ENCODE results near the gene FNBP1.
"Not testable (repeated sequence)": the region's sequence is repeated elsewhere in the genome, so short reads cannot be mapped to it uniquely, and the experiment has no call there.

FNBP1 gene

DNA sequence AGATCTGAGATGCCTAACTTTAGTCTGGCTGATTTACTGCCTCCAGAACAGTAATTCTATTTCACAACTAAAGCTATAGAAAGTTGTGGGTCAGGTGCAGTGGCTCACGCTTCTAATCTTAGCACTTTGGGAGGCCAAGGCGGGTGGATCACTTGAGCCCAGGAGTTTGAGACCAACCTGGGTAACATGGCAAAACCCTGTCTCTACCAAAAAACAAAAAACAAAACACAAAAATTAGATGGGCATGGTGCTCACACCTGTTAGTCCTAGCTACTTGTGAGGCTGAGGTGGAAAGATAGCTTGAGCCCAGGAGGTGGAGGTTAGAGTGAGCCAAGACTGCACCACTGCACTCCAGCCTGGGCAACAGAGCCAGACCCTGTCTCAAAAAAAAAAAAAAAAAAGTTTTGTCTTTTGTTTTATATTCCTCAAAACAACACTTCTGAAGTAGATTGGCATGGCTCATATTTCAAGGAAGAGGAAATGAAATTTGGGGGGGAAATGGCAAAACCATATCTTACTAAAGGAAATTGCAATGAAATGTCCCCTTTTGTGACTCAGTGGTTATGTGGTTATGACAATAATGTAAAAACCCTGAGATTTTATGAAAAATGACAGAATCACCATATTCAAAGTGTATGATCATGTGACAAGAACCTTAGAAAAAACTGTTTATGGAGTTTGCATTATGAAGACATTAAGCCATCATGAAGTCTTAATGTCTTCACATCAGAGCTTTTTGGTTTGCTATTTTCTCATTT, 16.2 kb downstream of the FNBP1 start:
- TF ChIP-seq MAX (IDR thresholded peaks at IDR 0.05; ENCODE audit: low read depth, low read length) = no peak
- no peak for TF ChIP-seq MYC (IDR thresholded peaks at IDR 0.05; ENCODE audit: low read depth, low read length)
- no peak for TF ChIP-seq CTCF (IDR thresholded peaks at IDR 0.05; ENCODE audit: low read depth, low read length)
- TF ChIP-seq POLR2A (IDR thresholded peaks at IDR 0.05; ENCODE audit: extremely low read depth, insufficient read length) = no peak
- DNase-seq (ENCODE audit: low read depth) = no peak
- no peak overlapping the region for H3K4me3 ChIP-seq (ENCODE audit: low read depth, low read length)

- no peak overlapping the region for H3K4me3 ChIP-seq (ENCODE audit: low read depth, low read length)
- no peak for TF ChIP-seq MYC (IDR thresholded peaks at IDR 0.05; ENCODE audit: low read depth, low read length)
- TF ChIP-seq CTCF (IDR thresholded peaks at IDR 0.05; ENCODE audit: low read depth, low read length) = no peak
- TF ChIP-seq POLR2A (IDR thresholded peaks at IDR 0.05; ENCODE audit: extremely low read depth, insufficient read length) = no peak
- TF ChIP-seq MAX (IDR thresholded peaks at IDR 0.05; ENCODE audit: low read depth, low read length) = no peak
- DNase-seq (ENCODE audit: low read depth) = no peak
These were observed 18.4 kb downstream of the FNBP1 start for GRCh38 chr9:130024597-130024994.

DNA sequence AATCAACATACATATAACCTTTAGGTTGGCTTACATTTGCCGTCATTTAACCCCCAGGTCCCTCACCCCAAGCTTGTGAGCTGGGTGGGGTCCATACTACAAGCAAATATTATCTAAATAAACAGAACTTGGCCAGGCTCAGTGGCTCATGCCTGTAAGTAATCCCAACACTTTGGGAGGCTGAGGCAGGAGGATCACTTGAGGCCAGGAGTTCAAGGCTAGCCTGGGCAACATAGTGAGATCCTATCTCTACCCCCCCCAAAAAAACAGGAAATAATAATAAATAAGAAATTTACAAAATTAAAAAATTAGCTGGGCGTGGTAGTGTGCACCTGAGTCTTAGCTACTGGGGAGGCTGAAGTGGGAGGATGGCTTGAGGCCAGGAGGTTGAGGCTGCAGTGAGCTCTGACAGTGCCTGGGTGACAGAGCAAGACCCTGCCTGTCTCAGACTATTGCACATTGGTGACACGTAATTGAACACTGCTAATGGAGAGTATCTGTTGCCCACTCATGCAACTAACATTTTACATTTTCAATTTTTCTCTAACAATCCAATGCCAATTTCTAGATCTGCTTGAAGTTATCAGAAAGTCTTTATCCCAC, 18.9 kb downstream of the FNBP1 start:
- TF ChIP-seq MAX (IDR thresholded peaks at IDR 0.05; ENCODE audit: low read depth, low read length) = no peak
- TF ChIP-seq POLR2A (IDR thresholded peaks at IDR 0.05; ENCODE audit: extremely low read depth, insufficient read length) = no peak
- DNase-seq (ENCODE audit: low read depth) = no peak
- no peak overlapping the region for H3K4me3 ChIP-seq (ENCODE audit: low read depth, low read length)

DNA sequence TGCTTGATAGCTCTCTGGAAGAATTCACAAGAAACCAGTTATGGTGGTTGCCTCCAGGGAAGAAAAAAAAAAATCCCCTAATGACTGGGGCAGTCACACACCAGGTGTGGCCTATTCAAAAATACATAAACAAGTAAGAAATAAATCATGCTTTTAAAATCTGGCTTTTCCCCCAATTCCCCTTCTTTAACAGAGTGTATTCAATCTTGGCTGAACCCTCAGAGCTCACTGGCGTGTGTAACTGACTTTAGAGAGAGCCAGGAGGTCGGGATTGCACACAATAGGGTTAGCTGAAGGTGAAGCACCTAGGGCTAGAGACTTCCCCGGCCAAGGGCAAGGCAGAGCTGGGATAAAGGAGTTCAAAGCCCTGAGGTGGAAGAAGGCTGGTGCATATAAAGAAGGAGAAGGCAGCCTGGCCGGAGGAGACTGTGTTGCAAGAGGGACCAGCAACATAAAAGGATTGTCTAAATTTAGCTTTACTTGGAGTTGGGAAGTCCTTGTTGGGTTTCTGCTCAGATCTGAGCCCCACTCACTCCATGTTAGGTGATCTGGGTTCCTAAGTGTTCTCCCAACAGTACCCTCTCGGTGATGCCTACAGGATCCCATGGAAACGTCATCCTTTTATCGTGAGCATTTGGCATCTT, 19.7 kb downstream of the FNBP1 start:
- no peak for TF ChIP-seq MAX (IDR thresholded peaks at IDR 0.05; ENCODE audit: low read depth, low read length)
- no peak for TF ChIP-seq POLR2A (IDR thresholded peaks at IDR 0.05; ENCODE audit: extremely low read depth, insufficient read length)
- no peak for TF ChIP-seq MYC (IDR thresholded peaks at IDR 0.05; ENCODE audit: low read depth, low read length)
- TF ChIP-seq CTCF (IDR thresholded peaks at IDR 0.05; ENCODE audit: low read depth, low read length) = no peak
- DNase-seq (ENCODE audit: low read depth) = no peak

DNA sequence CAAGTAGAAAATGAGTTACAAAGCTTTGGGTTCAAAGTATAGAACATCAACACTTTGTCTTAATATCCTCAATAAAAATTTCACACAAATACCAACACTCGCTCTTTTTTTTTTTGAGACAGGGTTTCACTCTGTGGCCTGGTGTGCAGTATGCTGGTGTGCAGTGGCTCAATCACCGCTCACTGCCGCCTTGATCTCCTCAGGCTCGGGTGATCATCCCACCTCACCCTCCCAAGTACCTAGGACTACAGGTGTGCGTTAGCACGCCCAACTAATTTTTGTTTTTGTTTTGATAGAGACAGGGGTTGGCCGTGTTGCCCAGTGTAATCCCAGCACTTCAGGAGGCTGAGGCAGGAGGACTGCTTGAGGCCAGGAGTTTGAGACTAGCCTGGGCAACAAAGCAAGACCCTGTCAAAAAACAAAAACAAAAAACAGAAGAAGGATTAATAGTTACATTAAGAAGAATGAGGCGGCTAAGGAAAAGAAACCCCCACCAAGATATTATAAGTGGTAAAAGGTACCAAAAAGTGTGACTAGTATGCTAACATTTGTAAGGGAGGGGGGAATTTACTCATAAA, 20.3 kb downstream of the FNBP1 start:
- H3K4me3 ChIP-seq (ENCODE audit: low read depth, low read length) = no peak overlapping the region
- TF ChIP-seq CTCF (IDR thresholded peaks at IDR 0.05; ENCODE audit: low read depth, low read length) = no peak
- no peak for TF ChIP-seq MAX (IDR thresholded peaks at IDR 0.05; ENCODE audit: low read depth, low read length)
- no peak for TF ChIP-seq MYC (IDR thresholded peaks at IDR 0.05; ENCODE audit: low read depth, low read length)
- TF ChIP-seq POLR2A (IDR thresholded peaks at IDR 0.05; ENCODE audit: extremely low read depth, insufficient read length) = no peak
- DNase-seq (ENCODE audit: low read depth) = no peak

More for the DNA sequence above, 19.7 kb downstream of the FNBP1 start:
- no peak overlapping the region for H3K4me3 ChIP-seq (ENCODE audit: low read depth, low read length)

DNA sequence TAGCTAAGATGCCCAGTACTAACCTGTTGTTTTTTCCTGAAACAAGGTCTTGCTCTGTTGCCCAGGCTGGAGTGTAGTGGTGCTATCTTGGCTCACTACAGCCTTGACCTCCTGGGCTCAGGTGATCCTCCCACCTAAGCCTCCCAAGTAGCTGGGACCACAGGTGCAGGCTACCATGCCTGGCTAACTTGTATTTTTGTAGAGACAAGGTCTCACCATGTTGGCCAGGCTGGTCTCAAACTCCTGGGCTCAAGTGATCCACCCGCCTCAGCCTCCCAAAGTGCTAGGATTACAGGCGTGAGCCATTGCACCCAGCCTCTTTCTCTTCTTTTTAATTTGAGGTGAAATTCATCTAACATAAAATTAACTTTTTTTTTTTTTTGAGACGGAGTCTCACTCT, 21.1 kb downstream of the FNBP1 start:
- H3K4me3 ChIP-seq (ENCODE audit: low read depth, low read length); DNase-seq (ENCODE audit: low read depth): not testable (repeated sequence)
